SK-N-SH (cell line): ENCODE measurements around the gene CARMIL3. TPM values are rescaled to one million over a fixed set of nuclear protein-coding genes. Genes with fewer than 3 reads are reported as not detected.

Experiments used
- CTCF ChIA-PET: fragments of 300-600, 350-600 bp; formaldehyde crosslinking; extraction: SDS; loops from one replicate; lab custom pipeline; 2021; lab: Yijun Ruan, JAX
- POLR2A ChIA-PET: fragments of 350-600 bp; sonication (Branson Sonifier 250); formaldehyde crosslinking; extraction: SDS; loops from one replicate; lab custom pipeline; 2020; ENCODE audit warnings: antibody characterized with exemption, inconsistent platforms; lab: Yijun Ruan, JAX
- DNase-seq: peaks from one replicate; pipeline ENCODE4 v3.0.0; 2012
- H2AFZ ChIP-seq: fragments of 200-600 bp; sonication (generic); 2 replicates; pipeline ENCODE4 v1.8.1; 2016; ENCODE audit warnings: antibody characterized with exemption, mild to moderate bottlenecking, low read depth
- H3F3A ChIP-seq: fragments of 200-600 bp; sonication (generic); replicated peaks from 2 replicates; pipeline ENCODE3; 2016; ENCODE audit warnings: antibody characterized with exemption, mild to moderate bottlenecking; ENCODE audit not compliant: insufficient read depth
- H3K27ac ChIP-seq, 2 experiments: fragments of 200-500 bp in 1 of 2; fragments of 200-600 bp in 1 of 2; sonication (Bioruptor generic) in 1 of 2; sonication (generic), shearing (Covaris generic) in 1 of 2; 2 replicates each; pipeline versions ENCODE4 v1.5.1 to v1.6.1; 2014 to 2016; ENCODE audit warnings: low read depth in 2 of 2, inconsistent platforms in 1 of 2, low read length in 1 of 2, mild to moderate bottlenecking in 1 of 2, mixed read lengths in 1 of 2
- H3K27me3 ChIP-seq: fragments of 200-600 bp; sonication (generic), shearing (Covaris generic); 2 replicates; pipeline ENCODE4 v1.6.1; 2016; ENCODE audit warnings: mixed run types; ENCODE audit not compliant: insufficient read depth
- H3K36me3 ChIP-seq, 2 experiments: fragments of 200-500 bp in 1 of 2; fragments of 200-600 bp in 1 of 2; sonication (Bioruptor generic) in 1 of 2; sonication (generic) in 1 of 2; replicated peaks in 1 of 2; 2 replicates each; pipeline versions ENCODE3 to v1.5.1; 2014 to 2016; ENCODE audit warnings: low read length in 1 of 2, mild to moderate bottlenecking in 1 of 2; ENCODE audit not compliant: insufficient read depth in 2 of 2, control insufficient read depth in 1 of 2
- H3K4me1 ChIP-seq, 2 experiments: fragments of 200-500 bp in 1 of 2; fragments of 200-600 bp in 1 of 2; sonication (Bioruptor generic) in 1 of 2; sonication (generic), shearing (Covaris generic) in 1 of 2; 2 replicates each; pipeline versions ENCODE4 v1.5.1 to v1.6.1; 2014 to 2016; ENCODE audit warnings: low read depth in 1 of 2, low read length in 1 of 2, mixed run types in 1 of 2; ENCODE audit not compliant: insufficient read depth in 2 of 2, control insufficient read depth in 1 of 2
- H3K4me2 ChIP-seq: fragments of 200-600 bp; sonication (generic), shearing (Covaris generic); 2 replicates; pipeline ENCODE4 v1.6.1; 2017; ENCODE audit warnings: mixed run types
- H3K4me3 ChIP-seq, 2 experiments: fragments of 200-500 bp in 1 of 2; fragments of 200-600 bp in 1 of 2; sonication (Bioruptor generic) in 1 of 2; sonication (generic), shearing (Covaris generic) in 1 of 2; 2 replicates each; pipeline versions ENCODE4 v1.5.1 to v1.8.1; 2014 to 2016; ENCODE audit warnings: low read depth in 2 of 2, inconsistent platforms in 1 of 2, low read length in 1 of 2, mild to moderate bottlenecking in 1 of 2, mixed read lengths in 1 of 2, moderate library complexity in 1 of 2
- H3K79me2 ChIP-seq: fragments of 200-600 bp; sonication (generic); 2 replicates; pipeline ENCODE4 v1.8.1; 2017; ENCODE audit warnings: mild to moderate bottlenecking; ENCODE audit not compliant: insufficient read depth
- H3K9ac ChIP-seq: fragments of 200-600 bp; sonication (generic); 2 replicates; pipeline ENCODE4 v1.6.1; 2017; ENCODE audit warnings: mixed run types
- H3K9me2 ChIP-seq: fragments of 200-600 bp; sonication (generic); 2 replicates; pipeline ENCODE4 v1.6.1; 2017; ENCODE audit warnings: mixed run types
- H3K9me3 ChIP-seq: fragments of 200-600 bp; sonication (generic); 2 replicates; pipeline ENCODE4 v1.6.1; 2017; ENCODE audit warnings: mixed run types, mild to moderate bottlenecking, moderate library complexity
- H4K20me1 ChIP-seq: fragments of 200-600 bp; sonication (generic); 2 replicates; pipeline ENCODE4 v1.6.1; 2017; ENCODE audit warnings: mild to moderate bottlenecking, mixed run types; ENCODE audit not compliant: insufficient read depth
- GABPA ChIP-seq: IDR thresholded peaks from 2 replicates; pipeline ENCODE4 v1.4.0; 2012; ENCODE audit warnings: low read depth, mild to moderate bottlenecking
- GATA2 ChIP-seq: sonication (generic); formaldehyde crosslinking; IDR thresholded peaks from 2 replicates; pipeline ENCODE4 v1.5.0; 2020; ENCODE audit warnings: mild to moderate bottlenecking, missing genetic modification reagents
- MEF2A ChIP-seq: IDR thresholded peaks from 2 replicates; pipeline ENCODE4 v1.4.0; 2012; ENCODE audit warnings: low read depth, borderline replicate concordance
- RAD21 ChIP-seq: IDR thresholded peaks from 2 replicates; pipeline ENCODE4 v1.6.1; 2012; ENCODE audit warnings: mild to moderate bottlenecking, low read length
- RCOR1 ChIP-seq: fragments of 150-350 bp; IDR thresholded peaks from 2 replicates; pipeline ENCODE4 v1.6.1; 2017; ENCODE audit warnings: antibody characterized with exemption, low read length
- RXRA ChIP-seq: IDR thresholded peaks from 2 replicates; pipeline ENCODE4 v1.4.0; 2012; ENCODE audit warnings: low read depth, mild to moderate bottlenecking, borderline replicate concordance
- TCF12 ChIP-seq: IDR thresholded peaks from 2 replicates; pipeline ENCODE4 v1.4.0; 2012
- TEAD4 ChIP-seq: IDR thresholded peaks from 2 replicates; pipeline ENCODE4 v1.4.0; 2012; ENCODE audit warnings: mild to moderate bottlenecking, borderline replicate concordance; ENCODE audit not compliant: insufficient read depth
- WGBS: methylation state at CpG from one replicate; pipeline ENCODE4 v1.1.6; 2017; ENCODE audit warnings: low lambda C conversion rate; 5-methylcytosine and 5-hydroxymethylcytosine counted together
- polyA plus RNA-seq, 3 experiments: library from polyadenylated mRNA; depleted of rRNA; stranded (reverse); fragments of >200 nt; gene quantifications; 2 replicates each; pipeline ENCODE4 v1.2.3, GENCODE V29; 2012
- TF ChIP-seq, protein P1 (sequence below): fragments of 200-600 bp; sonication (generic); IDR thresholded peaks from 2 replicates; pipeline ENCODE4 v1.6.1; 2017; ENCODE audit warnings: antibody characterized with exemption, mild to moderate bottlenecking, moderate library complexity
- TF ChIP-seq, protein P2 (sequence below): fragments of 150-350 bp; IDR thresholded peaks from 2 replicates; pipeline ENCODE4 v1.6.1; 2017; ENCODE audit warnings: antibody characterized with exemption, low read length, low read depth, borderline replicate concordance
- TF ChIP-seq, protein P3 (sequence below): IDR thresholded peaks from 2 replicates; pipeline ENCODE4; 2012
- TF ChIP-seq, protein P4 (sequence below): IDR thresholded peaks from 2 replicates; pipeline ENCODE4 v1.4.0; 2012; ENCODE audit warnings: low read depth, borderline replicate concordance

Gene CARMIL3
- polyA plus RNA-seq, 1 of the 3 experiments (the other 2 are of a cell fraction), result 0.43 TPM

DNA sequence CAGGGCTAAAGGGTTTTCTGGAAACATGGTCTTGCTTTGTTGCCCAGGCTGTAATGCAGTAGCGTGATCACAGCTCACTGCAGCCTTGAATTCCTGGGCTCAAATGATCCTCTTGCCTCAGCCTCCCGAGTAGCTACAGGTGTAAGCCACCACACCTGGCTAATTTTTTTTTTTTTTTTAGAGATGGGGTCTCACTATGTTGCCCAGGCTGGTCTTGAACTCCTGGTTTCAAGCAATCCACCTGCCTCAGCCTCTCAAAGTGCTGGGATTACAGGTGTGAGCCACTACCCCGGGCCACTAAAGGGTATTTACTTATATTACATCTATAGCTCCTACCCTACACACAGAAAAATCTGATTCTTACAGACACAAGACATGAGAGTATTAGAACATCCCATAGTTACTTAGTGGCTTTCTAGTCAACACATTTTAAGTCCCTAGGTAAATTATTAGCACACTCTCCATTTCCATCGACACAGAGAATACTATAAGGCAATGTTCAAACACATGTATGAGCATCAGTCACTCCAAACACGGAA lies 56.6 kb downstream of the CARMIL3 start (continued):
- no peak for TF ChIP-seq RAD21

DNA sequence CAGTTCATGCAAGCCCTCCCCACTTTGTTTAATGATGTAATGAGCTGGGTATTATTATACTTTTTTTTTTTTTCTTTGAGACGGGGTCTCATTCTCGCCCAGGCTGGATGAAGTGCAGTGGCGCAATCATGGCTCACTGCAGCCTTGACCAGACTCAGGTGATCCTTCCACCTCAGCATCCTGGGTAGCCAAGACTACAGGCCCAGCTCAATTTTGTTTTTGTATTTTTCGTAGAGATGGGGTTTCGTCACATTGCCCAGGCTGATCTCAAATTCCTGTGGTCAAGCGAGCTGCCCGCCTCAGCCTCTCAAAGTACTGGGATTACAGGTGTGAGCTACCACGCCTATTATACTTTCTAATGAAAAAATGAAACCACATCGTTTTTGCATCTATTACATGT lies 58.3 kb downstream of the CARMIL3 start:
- H3K79me2 ChIP-seq, result no peaks in the 10 kb centered on the region
- ChIA-PET POLR2A (interaction anchor here (0.6 to 2.2 kb wide), 4 partner anchors 26 to 687 kb away, joined by 3 to 7 read pairs (median 4); partner anchors contain the start of genes CARMIL3, PSME1 and PSME2), CTCF (interaction anchor here (1.1 to 25.4 kb wide), 6 partner anchors 16 to 154 kb away, joined by 3 to 1159 read pairs (median 10); partner anchors contain the start of genes CARMIL3, CPNE6, IRF9 and PCK2)
- 85% methylated on average over 9 of the region's 9 CpGs for WGBS
- no peaks in the 10 kb centered on the region for H3K9me3 ChIP-seq
- H2AFZ ChIP-seq, result no peak overlapping the region
- no peak for DNase-seq
- peaks cover 0 to 4% of the 10 kb centered on the region in 2 experiments; a peak in 1 of 4 replicates for H3K4me1 ChIP-seq
- H3F3A ChIP-seq, result peaks cover 15% of the 10 kb centered on the region
- no peak overlapping the region for H3K27ac ChIP-seq
- H3K4me2 ChIP-seq, result no peak overlapping the region
- no peaks in the 10 kb centered on the region for H4K20me1 ChIP-seq
- H3K9ac ChIP-seq, result no peak overlapping the region
- no peak for TF ChIP-seq TCF12
- TF ChIP-seq, protein P1, sequence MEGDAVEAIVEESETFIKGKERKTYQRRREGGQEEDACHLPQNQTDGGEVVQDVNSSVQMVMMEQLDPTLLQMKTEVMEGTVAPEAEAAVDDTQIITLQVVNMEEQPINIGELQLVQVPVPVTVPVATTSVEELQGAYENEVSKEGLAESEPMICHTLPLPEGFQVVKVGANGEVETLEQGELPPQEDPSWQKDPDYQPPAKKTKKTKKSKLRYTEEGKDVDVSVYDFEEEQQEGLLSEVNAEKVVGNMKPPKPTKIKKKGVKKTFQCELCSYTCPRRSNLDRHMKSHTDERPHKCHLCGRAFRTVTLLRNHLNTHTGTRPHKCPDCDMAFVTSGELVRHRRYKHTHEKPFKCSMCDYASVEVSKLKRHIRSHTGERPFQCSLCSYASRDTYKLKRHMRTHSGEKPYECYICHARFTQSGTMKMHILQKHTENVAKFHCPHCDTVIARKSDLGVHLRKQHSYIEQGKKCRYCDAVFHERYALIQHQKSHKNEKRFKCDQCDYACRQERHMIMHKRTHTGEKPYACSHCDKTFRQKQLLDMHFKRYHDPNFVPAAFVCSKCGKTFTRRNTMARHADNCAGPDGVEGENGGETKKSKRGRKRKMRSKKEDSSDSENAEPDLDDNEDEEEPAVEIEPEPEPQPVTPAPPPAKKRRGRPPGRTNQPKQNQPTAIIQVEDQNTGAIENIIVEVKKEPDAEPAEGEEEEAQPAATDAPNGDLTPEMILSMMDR, result no peak
- TF ChIP-seq GABPA, result no peak
- no peak for TF ChIP-seq TEAD4
- no peak for TF ChIP-seq RCOR1
- TF ChIP-seq RAD21, result no peak
- TF ChIP-seq MEF2A, result no peak
- TF ChIP-seq, protein P2, sequence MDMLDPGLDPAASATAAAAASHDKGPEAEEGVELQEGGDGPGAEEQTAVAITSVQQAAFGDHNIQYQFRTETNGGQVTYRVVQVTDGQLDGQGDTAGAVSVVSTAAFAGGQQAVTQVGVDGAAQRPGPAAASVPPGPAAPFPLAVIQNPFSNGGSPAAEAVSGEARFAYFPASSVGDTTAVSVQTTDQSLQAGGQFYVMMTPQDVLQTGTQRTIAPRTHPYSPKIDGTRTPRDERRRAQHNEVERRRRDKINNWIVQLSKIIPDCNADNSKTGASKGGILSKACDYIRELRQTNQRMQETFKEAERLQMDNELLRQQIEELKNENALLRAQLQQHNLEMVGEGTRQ, result no peak
- TF ChIP-seq, protein P3, sequence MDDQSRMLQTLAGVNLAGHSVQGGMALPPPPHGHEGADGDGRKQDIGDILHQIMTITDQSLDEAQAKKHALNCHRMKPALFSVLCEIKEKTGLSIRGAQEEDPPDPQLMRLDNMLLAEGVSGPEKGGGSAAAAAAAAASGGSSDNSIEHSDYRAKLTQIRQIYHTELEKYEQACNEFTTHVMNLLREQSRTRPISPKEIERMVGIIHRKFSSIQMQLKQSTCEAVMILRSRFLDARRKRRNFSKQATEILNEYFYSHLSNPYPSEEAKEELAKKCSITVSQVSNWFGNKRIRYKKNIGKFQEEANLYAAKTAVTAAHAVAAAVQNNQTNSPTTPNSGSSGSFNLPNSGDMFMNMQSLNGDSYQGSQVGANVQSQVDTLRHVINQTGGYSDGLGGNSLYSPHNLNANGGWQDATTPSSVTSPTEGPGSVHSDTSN, result no peak
- no peak for TF ChIP-seq GATA2 (CRISPR knock-in tag)
- TF ChIP-seq RXRA, result no peak
- TF ChIP-seq, protein P4, sequence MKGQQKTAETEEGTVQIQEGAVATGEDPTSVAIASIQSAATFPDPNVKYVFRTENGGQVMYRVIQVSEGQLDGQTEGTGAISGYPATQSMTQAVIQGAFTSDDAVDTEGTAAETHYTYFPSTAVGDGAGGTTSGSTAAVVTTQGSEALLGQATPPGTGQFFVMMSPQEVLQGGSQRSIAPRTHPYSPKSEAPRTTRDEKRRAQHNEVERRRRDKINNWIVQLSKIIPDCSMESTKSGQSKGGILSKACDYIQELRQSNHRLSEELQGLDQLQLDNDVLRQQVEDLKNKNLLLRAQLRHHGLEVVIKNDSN, result no peak
- H3K27me3 ChIP-seq, result no peaks in the 10 kb centered on the region
- no peaks in the 10 kb centered on the region for H3K36me3 ChIP-seq
- H3K9me2 ChIP-seq, result no peaks in the 10 kb centered on the region
- no peak overlapping the region for H3K4me3 ChIP-seq
